ENCODE results near the gene CCDC157.

The CCDC157 gene

GRCh38 chr22:30411780-30412179 lies 55.0 kb downstream of the CCDC157 start:
- in situ Hi-C loops (cut with MboI; ENCODE audit: low sequenced_read_pairs): no loop called here

- in situ Hi-C loops (cut with MboI; ENCODE audit: low sequenced_read_pairs): no loop called here
These were observed 56.2 kb downstream of the CCDC157 start for GRCh38 chr22:30413001-30413400.

- in situ Hi-C loops (cut with MboI; ENCODE audit: low sequenced_read_pairs): no loop called here
These were observed 57.1 kb downstream of the CCDC157 start for GRCh38 chr22:30413745-30414524.

- in situ Hi-C loops (cut with MboI; ENCODE audit: low sequenced_read_pairs): no loop called here
These were observed 57.8 kb downstream of the CCDC157 start for GRCh38 chr22:30414525-30415047.

GRCh38 chr22:30416403-30416802 lies 59.6 kb downstream of the CCDC157 start:
- in situ Hi-C loops (cut with MboI; ENCODE audit: low sequenced_read_pairs): no loop called here

- in situ Hi-C loops (cut with MboI; ENCODE audit: low sequenced_read_pairs): no loop called here
These were observed 60.0 kb downstream of the CCDC157 start for GRCh38 chr22:30416837-30417236.

- in situ Hi-C loops (cut with MboI; ENCODE audit: low sequenced_read_pairs): no loop called here
These were observed 63.7 kb downstream of the CCDC157 start for GRCh38 chr22:30420347-30421125.

GRCh38 chr22:30421695-30422480 lies 65.1 kb downstream of the CCDC157 start:
- in situ Hi-C loops (cut with MboI; ENCODE audit: low sequenced_read_pairs): no loop called here

GRCh38 chr22:30422481-30423300 lies 65.9 kb downstream of the CCDC157 start:
- in situ Hi-C loops (cut with MboI; ENCODE audit: low sequenced_read_pairs): no loop called here

GRCh38 chr22:30423301-30423958 lies 66.6 kb downstream of the CCDC157 start:
- in situ Hi-C loops (cut with MboI; ENCODE audit: low sequenced_read_pairs): no loop called here

GRCh38 chr22:30423959-30424533 lies 67.2 kb downstream of the CCDC157 start:
- in situ Hi-C loops (cut with MboI; ENCODE audit: low sequenced_read_pairs): no loop called here

GRCh38 chr22:30424534-30425326 lies 67.9 kb downstream of the CCDC157 start:
- in situ Hi-C loops (cut with MboI; ENCODE audit: low sequenced_read_pairs): no loop called here

GRCh38 chr22:30425327-30425615 lies 68.5 kb downstream of the CCDC157 start:
- in situ Hi-C loops (cut with MboI; ENCODE audit: low sequenced_read_pairs): no loop called here

GRCh38 chr22:30425616-30426387 lies 69.0 kb downstream of the CCDC157 start, which contains the start of gene MTFP1:
Gene MTFP1 (plus strand): TSS chr22:30425768. CDS start chr22:30425880, 112 bp downstream.
- in situ Hi-C loops (cut with MboI; ENCODE audit: low sequenced_read_pairs): no loop called here

All from hTERT RPE-1 (cell line).